ENCODE data around the gene SOBP. TPM values are rescaled to one million over a fixed set of nuclear protein-coding genes. Genes with fewer than 3 reads are reported as not detected.

Gene SOBP
- total RNA-seq, 2 experiments from 2014 or later: 0.05 to 0.17 TPM

- DNase-seq (no peak), ATAC-seq (ENCODE audit: poor library complexity) (no peak)
- Mint-ChIP-seq H3K36me3 (ENCODE audit: low read depth) (no peaks in the 10 kb centered on the region), H3K4me3 (no peak overlapping the region), H3K27ac (no peak overlapping the region), H3K9me3 (no peaks in the 10 kb centered on the region), H3K27me3 (peaks cover under 1% of the 10 kb centered on the region), H3K4me1 (ENCODE audit: low read depth) (peaks cover 22% of the 10 kb centered on the region)
- Histone ChIP-seq H3K4me1 (ENCODE audit: insufficient read depth, low read length) (peaks cover 5% of the 10 kb centered on the region), H3K36me3 (ENCODE audit: insufficient read depth, low read length) (no peaks in the 10 kb centered on the region), H3K9me3 (ENCODE audit: control insufficient read depth in 1 of 2, insufficient read depth in 1 of 2, low read length in 2 of 2) (no peaks in the 10 kb centered on the region), H3K4me3 (ENCODE audit: low read length) (no peak overlapping the region), H3K27ac (ENCODE audit: low read depth in 1 of 2, low read length in 2 of 2) (no peak overlapping the region), H3K27me3 (ENCODE audit: control insufficient read depth in 1 of 2, insufficient read depth in 2 of 2, low read length in 2 of 2) (no peaks in the 10 kb centered on the region)
- intact Hi-C loops (cut with DNase I, micrococcal nuclease): no loop called here
- ChIA-PET CTCF (no interaction called here), POLR2A (no interaction called here)
- no peak for TF ChIP-seq CTCF (IDR thresholded peaks at IDR 0.05)
Measured at GRCh38 chr6:107624050-107624449, 134.1 kb downstream of the SOBP start.

- no peak overlapping the region for H3K4me3 Mint-ChIP-seq
- CTCF ChIA-PET: no interaction called here
- H3K36me3 ChIP-seq (ENCODE audit: insufficient read depth, low read length): no peaks in the 10 kb centered on the region
- no peaks in the 10 kb centered on the region for H3K27me3 ChIP-seq (ENCODE audit: control insufficient read depth in 1 of 2, insufficient read depth in 2 of 2, low read length in 2 of 2)
- H3K27me3 Mint-ChIP-seq: peaks cover 6% of the 10 kb centered on the region
- intact Hi-C loops (cut with DNase I, micrococcal nuclease): no loop called here
- H3K4me3 ChIP-seq (ENCODE audit: low read length): no peak overlapping the region
- no peaks in the 10 kb centered on the region for H3K36me3 Mint-ChIP-seq (ENCODE audit: low read depth)
- no peaks in the 10 kb centered on the region for H3K4me1 ChIP-seq (ENCODE audit: insufficient read depth, low read length)
- H3K27ac ChIP-seq (ENCODE audit: low read depth in 1 of 2, low read length in 2 of 2): no peak overlapping the region
- DNase-seq (no peak), ATAC-seq (ENCODE audit: poor library complexity) (no peak)
- no peak overlapping the region for H3K27ac Mint-ChIP-seq
- peaks cover 18% of the 10 kb centered on the region for H3K4me1 Mint-ChIP-seq (ENCODE audit: low read depth)
- H3K9me3 Mint-ChIP-seq: no peaks in the 10 kb centered on the region
- POLR2A ChIA-PET: no interaction called here
- no peak for TF ChIP-seq CTCF (IDR thresholded peaks at IDR 0.05)
- H3K9me3 ChIP-seq (ENCODE audit: control insufficient read depth in 1 of 2, insufficient read depth in 1 of 2, low read length in 2 of 2): no peaks in the 10 kb centered on the region
Measured at GRCh38 chr6:107624541-107624940, 134.6 kb downstream of the SOBP start.

GRCh38 chr6:107625264-107625663, 135.3 kb downstream of the SOBP start:
- H3K27ac Mint-ChIP-seq: no peak overlapping the region
- ChIA-PET POLR2A (no interaction called here), CTCF (no interaction called here)

More at GRCh38 chr6:107625264-107625663, 135.3 kb downstream of the SOBP start:
- no peak overlapping the region for H3K4me3 Mint-ChIP-seq
- Histone ChIP-seq H3K27ac (ENCODE audit: low read depth in 1 of 2, low read length in 2 of 2) (no peak overlapping the region), H3K36me3 (ENCODE audit: insufficient read depth, low read length) (no peaks in the 10 kb centered on the region), H3K9me3 (ENCODE audit: control insufficient read depth in 1 of 2, insufficient read depth in 1 of 2, low read length in 2 of 2) (no peaks in the 10 kb centered on the region), H3K27me3 (ENCODE audit: control insufficient read depth in 1 of 2, insufficient read depth in 2 of 2, low read length in 2 of 2) (no peaks in the 10 kb centered on the region), H3K4me3 (ENCODE audit: low read length) (no peak overlapping the region), H3K4me1 (ENCODE audit: insufficient read depth, low read length) (no peaks in the 10 kb centered on the region)
- peaks cover 11% of the 10 kb centered on the region for H3K27me3 Mint-ChIP-seq
- H3K4me1 Mint-ChIP-seq (ENCODE audit: low read depth): peaks cover 13% of the 10 kb centered on the region
- H3K36me3 Mint-ChIP-seq (ENCODE audit: low read depth): no peaks in the 10 kb centered on the region
- no peaks in the 10 kb centered on the region for H3K9me3 Mint-ChIP-seq
- intact Hi-C loops (cut with DNase I, micrococcal nuclease): no loop called here
- DNase-seq (no peak), ATAC-seq (ENCODE audit: poor library complexity) (no peak)
- TF ChIP-seq CTCF (IDR thresholded peaks at IDR 0.05): no peak
